Type B pancreatic cell (in vitro differentiated cells): ENCODE measurements around the gene CCDC74B. TPM values are rescaled to one million over a fixed set of nuclear protein-coding genes. Genes with fewer than 3 reads are reported as not detected.
"Not testable (repeated sequence)": the region's sequence is repeated elsewhere in the genome, so short reads cannot be mapped to it uniquely, and the experiment has no call there.

Experiments
- DNase-seq: peaks from one replicate; pipeline ENCODE4 v3.0.0; 2021; ENCODE audit warnings: mixed read lengths; ENCODE audit not compliant: unreplicated experiment; ENCODE audit errors: extremely low spot score
- H3K27ac Mint-ChIP-seq: 2 replicates; pipeline ENCODE4 v1.8.0; 2021; ENCODE audit warnings: mild to moderate bottlenecking, mixed read lengths
- H3K27me3 Mint-ChIP-seq: 2 replicates; pipeline ENCODE4 v1.8.0; 2021; ENCODE audit warnings: mixed read lengths
- H3K36me3 Mint-ChIP-seq: 2 replicates; pipeline ENCODE4 v1.8.0; 2021; ENCODE audit warnings: mixed read lengths
- H3K4me1 Mint-ChIP-seq: one replicate; pipeline ENCODE4 v1.8.0; 2021; ENCODE audit warnings: mixed read lengths; ENCODE audit not compliant: unreplicated experiment
- H3K4me3 Mint-ChIP-seq: 2 replicates; pipeline ENCODE4 v1.8.0; 2021; ENCODE audit warnings: mild to moderate bottlenecking, mixed read lengths
- H3K9me3 Mint-ChIP-seq: 2 replicates; pipeline ENCODE4 v1.8.0; 2021; ENCODE audit warnings: mixed read lengths
- total RNA-seq: library from RNA; stranded (reverse); gene quantifications from 2 replicates; pipeline ENCODE4 v1.2.1, GENCODE V29; 2021; ENCODE audit warnings: low replicate concordance
- TF ChIP-seq, protein P1 (sequence below): fragments of 200-600 bp; sonication (generic); conservative IDR thresholded peaks from 2 replicates; pipeline ENCODE4 v1.5.0; 2021; ENCODE audit warnings: antibody characterized with exemption, mild to moderate bottlenecking

Gene CCDC74B
- total RNA-seq, 1 donor from 2014 or later: 15.4 TPM

- Mint-ChIP-seq H3K27ac (peak within 1 kb of the TSS; percentile 89), H3K4me3 (peak within 1 kb of the TSS; percentile 94)
- not testable (repeated sequence) for H3K27me3 Mint-ChIP-seq, H3K4me1 Mint-ChIP-seq, H3K36me3 Mint-ChIP-seq, H3K9me3 Mint-ChIP-seq
- TF ChIP-seq, protein P1, sequence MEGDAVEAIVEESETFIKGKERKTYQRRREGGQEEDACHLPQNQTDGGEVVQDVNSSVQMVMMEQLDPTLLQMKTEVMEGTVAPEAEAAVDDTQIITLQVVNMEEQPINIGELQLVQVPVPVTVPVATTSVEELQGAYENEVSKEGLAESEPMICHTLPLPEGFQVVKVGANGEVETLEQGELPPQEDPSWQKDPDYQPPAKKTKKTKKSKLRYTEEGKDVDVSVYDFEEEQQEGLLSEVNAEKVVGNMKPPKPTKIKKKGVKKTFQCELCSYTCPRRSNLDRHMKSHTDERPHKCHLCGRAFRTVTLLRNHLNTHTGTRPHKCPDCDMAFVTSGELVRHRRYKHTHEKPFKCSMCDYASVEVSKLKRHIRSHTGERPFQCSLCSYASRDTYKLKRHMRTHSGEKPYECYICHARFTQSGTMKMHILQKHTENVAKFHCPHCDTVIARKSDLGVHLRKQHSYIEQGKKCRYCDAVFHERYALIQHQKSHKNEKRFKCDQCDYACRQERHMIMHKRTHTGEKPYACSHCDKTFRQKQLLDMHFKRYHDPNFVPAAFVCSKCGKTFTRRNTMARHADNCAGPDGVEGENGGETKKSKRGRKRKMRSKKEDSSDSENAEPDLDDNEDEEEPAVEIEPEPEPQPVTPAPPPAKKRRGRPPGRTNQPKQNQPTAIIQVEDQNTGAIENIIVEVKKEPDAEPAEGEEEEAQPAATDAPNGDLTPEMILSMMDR: peak; percentile 91
- peak; percentile 94 for DNase-seq
Measured at GRCh38 chr2:130181880-130182682, 37.2 kb upstream of the CCDC74B start, which contains the start of gene MZT2B. TSS of gene MZT2B (plus strand) at chr2:130182262. CDS start at chr2:130182283, 21 bp downstream.

- Mint-ChIP-seq H3K27ac (peak within 1 kb of the TSS; percentile 89), H3K27me3 (no peaks in the 10 kb centered on the region), H3K9me3 (no peaks in the 10 kb centered on the region), H3K4me3 (peak within 1 kb of the TSS; percentile 94), H3K36me3 (peaks cover 5% of the 10 kb centered on the region), H3K4me1 (peaks cover 9% of the 10 kb centered on the region)
- DNase-seq: peak; percentile 98
- TF ChIP-seq, protein P1: no peak
Measured at GRCh38 chr2:130181325-130181879, 36.5 kb upstream of the CCDC74B start, which contains the start of gene SMPD4. TSS of gene SMPD4 (minus strand) at chr2:130181602. CDS start at chr2:130176592, 5,010 bp downstream.

GRCh38 chr2:130180404-130181324 lies 35.8 kb upstream of the CCDC74B start:
- not testable (repeated sequence) for DNase-seq, H3K9me3 Mint-ChIP-seq, H3K27me3 Mint-ChIP-seq, H3K36me3 Mint-ChIP-seq, H3K4me1 Mint-ChIP-seq
- Mint-ChIP-seq H3K4me3 (peak overlapping the region; percentile 94), H3K27ac (peak overlapping the region; percentile 89)

- not testable (repeated sequence) for H3K27me3 Mint-ChIP-seq, H3K4me1 Mint-ChIP-seq, H3K9me3 Mint-ChIP-seq, H3K36me3 Mint-ChIP-seq, DNase-seq, H3K4me3 Mint-ChIP-seq, H3K27ac Mint-ChIP-seq
Measured at GRCh38 chr2:130174866-130175265, 30.0 kb upstream of the CCDC74B start.

DNA sequence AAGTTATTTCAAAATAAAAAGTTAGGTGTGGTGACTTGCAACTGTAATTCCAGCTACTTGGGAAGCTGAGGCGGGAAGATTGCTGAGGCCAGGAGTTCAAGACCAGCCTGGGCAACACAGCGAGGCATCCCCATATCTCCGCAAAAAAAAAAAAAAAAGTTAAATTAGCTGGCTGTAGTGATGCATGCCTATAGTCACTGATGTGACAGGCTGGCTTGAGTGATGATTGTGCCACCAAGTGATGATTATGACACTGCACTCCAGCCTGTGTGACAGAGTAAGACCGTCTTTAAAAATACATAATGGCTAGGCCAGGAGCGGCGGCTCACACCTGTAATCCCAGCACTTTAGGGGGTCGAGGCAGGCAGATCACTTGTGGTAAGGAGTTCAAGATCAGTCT lies 25.0 kb upstream of the CCDC74B start:
- H3K9me3 Mint-ChIP-seq: no peaks in the 10 kb centered on the region
- H3K27ac Mint-ChIP-seq: no peak overlapping the region
- TF ChIP-seq, protein P1: no peak
- no peak overlapping the region for H3K4me3 Mint-ChIP-seq
- no peak for DNase-seq
- H3K36me3 Mint-ChIP-seq: peaks cover 18% of the 10 kb centered on the region
- no peaks in the 10 kb centered on the region for H3K4me1 Mint-ChIP-seq
- no peaks in the 10 kb centered on the region for H3K27me3 Mint-ChIP-seq

DNA sequence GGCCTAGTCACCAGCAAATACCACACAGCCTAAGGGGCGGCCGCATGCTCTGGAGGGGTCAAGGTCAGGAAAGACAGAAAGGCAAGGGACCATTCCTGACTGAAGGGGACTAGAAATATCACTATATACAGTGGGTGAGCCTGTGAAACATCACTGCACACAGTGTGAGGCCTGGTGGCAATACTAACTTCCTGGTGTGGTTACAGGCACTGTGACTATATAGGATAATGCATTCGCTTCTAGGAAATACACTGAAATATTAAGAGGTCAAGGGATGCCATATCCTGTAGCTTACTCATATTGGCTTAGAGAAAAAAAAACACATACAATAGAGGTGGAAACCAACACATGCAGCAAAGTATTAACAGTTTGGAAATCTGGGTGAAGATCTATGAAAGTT lies 24.3 kb upstream of the CCDC74B start:
- not testable (repeated sequence) for H3K4me3 Mint-ChIP-seq, DNase-seq, H3K4me1 Mint-ChIP-seq, H3K27me3 Mint-ChIP-seq, H3K9me3 Mint-ChIP-seq, H3K27ac Mint-ChIP-seq
- peaks cover 24% of the 10 kb centered on the region for H3K36me3 Mint-ChIP-seq

- H3K27ac Mint-ChIP-seq, H3K4me3 Mint-ChIP-seq, H3K4me1 Mint-ChIP-seq, H3K27me3 Mint-ChIP-seq, H3K9me3 Mint-ChIP-seq, DNase-seq: not testable (repeated sequence)
- H3K36me3 Mint-ChIP-seq: peaks cover 25% of the 10 kb centered on the region
Measured at GRCh38 chr2:130166611-130167010, 21.7 kb upstream of the CCDC74B start.
